ENCODE measurements around the gene MAD1L1.
"Not testable (repeated sequence)": the region's sequence is repeated elsewhere in the genome, so short reads cannot be mapped to it uniquely, and the experiment has no call there.

Gene MAD1L1

GRCh38 chr7:1824151-1824881 lies 408.4 kb downstream of the MAD1L1 start:
- DNase-seq, result not testable (repeated sequence)

GRCh38 chr7:1823376-1824150 lies 409.2 kb downstream of the MAD1L1 start:
- DNase-seq, result no peak

- DNase-seq, result no peak
Observed at GRCh38 chr7:1819259-1819841, 413.4 kb downstream of the MAD1L1 start.

- DNase-seq, result no peak
Observed at GRCh38 chr7:1818575-1819258, 414.0 kb downstream of the MAD1L1 start.

- no peak for DNase-seq
Observed at GRCh38 chr7:1817061-1817712, 415.6 kb downstream of the MAD1L1 start.

- DNase-seq, result not testable (repeated sequence)
Observed at GRCh38 chr7:1816451-1816850, 416.3 kb downstream of the MAD1L1 start.

- not testable (repeated sequence) for DNase-seq
Observed at GRCh38 chr7:1815551-1816281, 417.0 kb downstream of the MAD1L1 start.

GRCh38 chr7:1815051-1815481 lies 417.7 kb downstream of the MAD1L1 start:
- DNase-seq, result no peak

GRCh38 chr7:1814089-1814811 lies 418.5 kb downstream of the MAD1L1 start:
- no peak for DNase-seq

- DNase-seq, result no peak
Observed at GRCh38 chr7:1813394-1814088, 419.2 kb downstream of the MAD1L1 start.

- DNase-seq, result peak; percentile 0
Observed at GRCh38 chr7:1812509-1813393, 420.0 kb downstream of the MAD1L1 start.

- no peak for DNase-seq
Observed at GRCh38 chr7:1811850-1812508, 420.8 kb downstream of the MAD1L1 start.

- no peak for DNase-seq
Observed at GRCh38 chr7:1810961-1811849, 421.5 kb downstream of the MAD1L1 start.

GRCh38 chr7:1810521-1810920 lies 422.2 kb downstream of the MAD1L1 start:
- no peak for DNase-seq

- DNase-seq, result no peak
Observed at GRCh38 chr7:1809601-1810258, 423.0 kb downstream of the MAD1L1 start.

GRCh38 chr7:1809070-1809469 lies 423.7 kb downstream of the MAD1L1 start:
- DNase-seq, result no peak

Measured in kidney glomerular epithelial cell (primary cell).